ENCODE data around the gene PIAS1. TPM values are rescaled to one million over a fixed set of nuclear protein-coding genes. Genes with fewer than 3 reads are reported as not detected.

PIAS1 gene
- total RNA-seq, 4 donors from 2014 or later = 26.2 to 68.4 (median 53.1) TPM

GRCh38 chr15:68059630-68060029 is 5.5 kb downstream of the PIAS1 start:
- Histone ChIP-seq H3K36me3 (no peaks in the 10 kb centered on the region), H3K27ac (replicated peaks in 1 of 4) (no peak overlapping the region), H3K4me3 (no peak overlapping the region), H3K9me3 (no peaks in the 10 kb centered on the region), H3K27me3 (no peaks in the 10 kb centered on the region), H3K4me1 (peaks cover 51 to 81% (median 61%) of the 10 kb centered on the region in 4 donors)
- WGBS = 96% methylated on average over 6 of the region's 6 CpGs
- intact Hi-C loops (cut with DNase I) = loop anchor here (5.0 kb wide), 2 partner anchors 153 to 197 kb away; no protein-coding TSS in a partner anchor
- no peak for TF ChIP-seq EP300 (IDR thresholded peaks at IDR 0.05)
- TF ChIP-seq POLR2AphosphoS5 (IDR thresholded peaks at IDR 0.05) = no peak
- no peak for TF ChIP-seq POLR2A (IDR thresholded peaks at IDR 0.05; ENCODE audit: low read depth)
- TF ChIP-seq CTCF (IDR thresholded peaks at IDR 0.05) = no peak
- no peak for DNase-seq (ENCODE audit: extremely low spot score)

- 90% methylated on average over 2 of the region's 2 CpGs for WGBS
Measured at GRCh38 chr15:68061171-68061570, 7.1 kb downstream of the PIAS1 start.

GRCh38 chr15:68061602-68062001 is 7.5 kb downstream of the PIAS1 start:
- Histone ChIP-seq H3K4me1 (peaks cover 41 to 82% (median 57%) of the 10 kb centered on the region in 4 donors), H3K9me3 (no peaks in the 10 kb centered on the region), H3K27ac (replicated peaks in 1 of 4) (no peak overlapping the region), H3K27me3 (no peaks in the 10 kb centered on the region), H3K36me3 (peaks cover 0 to 6% (median 0%) of the 10 kb centered on the region in 4 donors), H3K4me3 (no peak overlapping the region)
- no peak for DNase-seq (ENCODE audit: extremely low spot score)
- WGBS = 87% methylated on average over 5 of the region's 5 CpGs
- intact Hi-C loops (cut with DNase I) = no loop called here
- TF ChIP-seq EP300 (IDR thresholded peaks at IDR 0.05) = no peak
- TF ChIP-seq POLR2A (IDR thresholded peaks at IDR 0.05; ENCODE audit: low read depth) = no peak
- no peak for TF ChIP-seq POLR2AphosphoS5 (IDR thresholded peaks at IDR 0.05)
- no peak for TF ChIP-seq CTCF (IDR thresholded peaks at IDR 0.05)

More at GRCh38 chr15:68061171-68061570, 7.1 kb downstream of the PIAS1 start:
- no peak for DNase-seq (ENCODE audit: extremely low spot score)
- Histone ChIP-seq H3K9me3 (no peaks in the 10 kb centered on the region), H3K27ac (replicated peaks in 1 of 4) (no peak overlapping the region), H3K36me3 (peaks cover 0 to 2% (median 0%) of the 10 kb centered on the region in 4 donors), H3K27me3 (no peaks in the 10 kb centered on the region), H3K4me1 (peaks cover 45 to 83% (median 57%) of the 10 kb centered on the region in 4 donors), H3K4me3 (no peak overlapping the region)
- intact Hi-C loops (cut with DNase I) = no loop called here
- TF ChIP-seq EP300 (IDR thresholded peaks at IDR 0.05) = no peak
- no peak for TF ChIP-seq CTCF (IDR thresholded peaks at IDR 0.05)
- no peak for TF ChIP-seq POLR2AphosphoS5 (IDR thresholded peaks at IDR 0.05)
- no peak for TF ChIP-seq POLR2A (IDR thresholded peaks at IDR 0.05; ENCODE audit: low read depth)

- no peak for DNase-seq (ENCODE audit: extremely low spot score)
- H3K9me3 ChIP-seq = no peaks in the 10 kb centered on the region
- H3K4me3 ChIP-seq = no peak overlapping the region
- 79% methylated on average over 3 of the region's 3 CpGs for WGBS
- H3K4me1 ChIP-seq = peaks cover 36 to 82% (median 55%) of the 10 kb centered on the region in 4 donors
- H3K27ac ChIP-seq (replicated peaks in 1 of 4) = no peak overlapping the region
- H3K36me3 ChIP-seq = peaks cover 0 to 6% (median 0%) of the 10 kb centered on the region in 4 donors
- intact Hi-C loops (cut with DNase I) = no loop called here
- no peaks in the 10 kb centered on the region for H3K27me3 ChIP-seq
- TF ChIP-seq EP300 (IDR thresholded peaks at IDR 0.05) (no peak), CTCF (IDR thresholded peaks at IDR 0.05) (no peak), POLR2A (IDR thresholded peaks at IDR 0.05; ENCODE audit: low read depth) (no peak), POLR2AphosphoS5 (IDR thresholded peaks at IDR 0.05) (no peak)
Measured at GRCh38 chr15:68062214-68062613, 8.1 kb downstream of the PIAS1 start.

- H3K27ac ChIP-seq (replicated peaks in 1 of 4) = no peak overlapping the region
- H3K4me1 ChIP-seq = peaks cover 30 to 78% (median 48%) of the 10 kb centered on the region in 4 donors
- intact Hi-C loops (cut with DNase I) = no loop called here
- no peak overlapping the region for H3K4me3 ChIP-seq
- DNase-seq (ENCODE audit: extremely low spot score) = no peak
- peaks cover 0 to 6% (median 0%) of the 10 kb centered on the region in 4 donors for H3K36me3 ChIP-seq
- H3K9me3 ChIP-seq = no peaks in the 10 kb centered on the region
- H3K27me3 ChIP-seq = no peaks in the 10 kb centered on the region
- TF ChIP-seq CTCF (IDR thresholded peaks at IDR 0.05) = no peak
- no peak for TF ChIP-seq POLR2A (IDR thresholded peaks at IDR 0.05; ENCODE audit: low read depth)
- no peak for TF ChIP-seq POLR2AphosphoS5 (IDR thresholded peaks at IDR 0.05)
- no peak for TF ChIP-seq EP300 (IDR thresholded peaks at IDR 0.05)
Measured at GRCh38 chr15:68062946-68063465, 8.9 kb downstream of the PIAS1 start.
